A549 treated with CORT108297 at 1 μM for 4 hours (cell line): Measurements from ENCODE around the gene SPOP. TPM values are rescaled to one million over a fixed set of nuclear protein-coding genes. Genes with fewer than 3 reads are reported as not detected.

Experiments
- total RNA-seq: library from RNA; stranded (reverse); fragments of 200-300 nt; extraction: Qiagen RNA extraction; gene quantifications from 5 replicates; pipeline ENCODE4 v1.2.3, GENCODE V29; 2022

The SPOP gene
- total RNA-seq: 36.4 to 41.0 TPM (median 38.9 TPM) in 5 replicates

DNA sequence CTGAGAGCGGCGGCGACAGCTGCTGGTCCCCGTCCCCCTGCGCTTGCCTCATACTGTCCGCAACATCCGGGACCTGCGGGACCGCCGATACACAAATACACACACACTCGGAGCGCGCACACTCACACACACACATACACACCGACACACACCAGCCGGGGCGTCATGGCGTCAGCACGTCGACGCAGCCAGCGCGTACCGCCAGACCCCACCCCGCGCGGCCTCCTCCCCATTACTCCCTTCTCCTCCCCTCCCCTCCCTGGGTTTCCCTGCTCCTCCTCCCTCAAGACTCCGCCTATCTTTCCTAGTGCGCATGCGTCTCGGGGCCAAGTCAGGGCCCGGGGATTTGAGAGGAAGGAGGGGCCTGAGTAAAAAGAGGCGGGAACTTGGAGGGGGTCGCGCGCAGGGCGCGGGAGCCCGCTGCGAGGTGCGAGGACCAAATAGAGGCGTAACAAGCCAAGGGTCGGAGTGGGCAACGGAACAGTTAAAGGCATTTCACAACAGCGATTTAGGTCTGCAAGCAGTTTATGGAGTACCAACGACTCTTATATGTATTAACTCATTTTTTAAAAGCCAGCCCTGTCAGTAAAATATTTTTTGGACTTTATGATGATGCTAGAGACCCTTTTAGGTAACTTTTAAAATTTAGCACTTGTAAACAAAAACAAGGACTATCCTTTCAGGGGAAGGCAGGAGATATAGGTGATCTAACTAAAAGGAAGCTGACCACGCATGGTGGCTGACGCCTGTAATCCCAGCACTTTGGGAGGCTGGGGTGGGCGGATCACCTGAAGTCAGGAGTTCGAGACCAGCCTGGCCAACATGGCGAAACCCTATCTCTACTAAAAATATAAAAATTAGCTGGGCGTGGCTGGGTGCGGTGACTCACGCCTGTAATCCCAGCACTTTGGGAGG is at the start of gene SPOP:
Gene SPOP (minus strand): TSS at position 165 of the 915 bp plus-strand sequence. CDS start 55,287 bp downstream, outside the sequence.

DNA sequence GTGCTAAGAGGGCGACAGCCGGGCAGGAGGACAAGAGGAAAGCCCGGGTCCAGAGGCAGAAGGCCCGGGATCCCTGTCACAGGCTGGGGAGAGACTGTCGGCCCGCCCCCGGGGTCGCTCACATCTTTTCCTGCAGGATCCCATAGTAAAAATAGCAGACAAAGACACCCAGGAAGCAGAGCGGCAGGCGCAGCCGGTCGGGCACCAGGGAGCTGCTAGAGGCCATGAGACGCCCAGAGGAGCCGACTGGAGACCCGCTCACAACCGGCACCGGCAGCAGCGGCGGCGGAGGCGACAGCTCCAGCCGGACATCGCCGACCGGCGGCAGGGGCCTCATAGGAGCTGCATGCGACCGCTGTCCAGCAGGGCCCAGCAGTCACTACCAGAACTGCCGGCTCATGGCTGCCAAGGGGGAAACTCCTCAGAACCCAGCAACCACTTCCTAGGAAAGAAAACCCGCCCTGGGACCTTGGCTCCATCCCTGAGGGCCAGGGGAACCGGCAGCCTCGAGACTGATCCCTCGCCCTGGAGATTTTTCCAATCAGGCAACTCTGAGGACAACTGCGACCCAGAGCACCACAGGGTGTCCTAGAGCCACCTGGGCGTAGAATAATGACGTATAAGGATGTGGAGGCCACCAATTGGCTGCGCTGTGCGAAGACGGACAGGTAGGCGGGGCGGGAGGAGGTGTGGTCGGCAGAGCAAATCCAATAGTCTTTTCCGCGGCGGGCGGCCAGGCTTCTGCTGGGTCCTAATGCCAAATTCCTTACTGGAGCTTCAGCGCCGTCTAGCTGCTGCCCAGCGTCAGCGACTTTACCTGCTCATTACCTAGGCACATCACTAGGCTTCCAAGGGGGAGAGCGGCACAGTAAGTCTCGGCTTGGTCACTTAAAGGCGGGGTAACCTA is 30.0 kb upstream of the SPOP start, which contains the start of gene SLC35B1:
Gene SLC35B1 (minus strand): TSS at position 357 of the 907 bp plus-strand sequence. CDS start 131 bp downstream, at position 226.

DNA sequence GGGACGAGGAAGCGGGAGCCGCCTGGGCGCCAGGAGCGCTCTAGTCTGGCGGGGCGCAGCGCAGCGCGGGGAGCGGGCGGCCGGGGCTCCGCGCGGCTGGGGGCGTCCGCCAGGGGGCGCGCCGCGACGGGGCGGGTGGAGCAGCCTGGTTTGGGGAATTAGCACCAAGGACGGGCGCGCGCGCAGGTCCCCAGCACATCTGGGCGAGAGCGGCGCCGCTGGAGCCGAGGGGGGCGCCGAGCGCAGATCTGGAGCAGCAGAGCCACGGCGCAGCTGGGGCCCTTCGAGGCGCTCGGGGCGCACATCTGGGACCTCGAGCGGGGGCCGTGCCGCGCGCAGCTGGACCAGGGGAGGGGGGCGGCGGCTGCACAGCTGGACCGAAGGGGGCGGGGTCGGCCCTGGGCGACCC is 102.2 kb downstream of the SPOP start, which contains the start of gene NXPH3:
Gene NXPH3 (plus strand): TSS at position 193 of the 409 bp plus-strand sequence. CDS start 349 bp downstream, outside the sequence.

Other genes with a start within 250 kb of the SPOP start
- gene NGFR, start 182.8 kb downstream of the SPOP start, total RNA-seq: 0.32 to 0.82 TPM (median 0.78 TPM) in 5 replicates
- gene NXPH3, start 102.2 kb downstream of the SPOP start, total RNA-seq: 0.23 to 0.37 TPM (median 0.31 TPM) in 5 replicates
- 84.9 to 102 TPM (median 89.2 TPM) in 5 replicates for gene SLC35B1, start 29.9 kb upstream of the SPOP start, total RNA-seq
- gene FAM117A, start 86.0 kb upstream of the SPOP start, total RNA-seq: 0.80 to 1.3 TPM (median 1.2 TPM) in 5 replicates
- 25.9 to 30.2 TPM (median 28.0 TPM) in 5 replicates for gene KAT7, start 110.6 kb upstream of the SPOP start, total RNA-seq
- not detected in 5 replicates for gene TAC4, start 170.0 kb upstream of the SPOP start, total RNA-seq